Transverse colon (tissue), 4 donors: ENCODE measurements around the gene LRRC4C.

Experiments
- CTCF ChIP-seq, 5 experiments: fragments of 200-600 bp in 3 of 5; fragments of 450-650 bp in 2 of 5; sonication (generic) in 3 of 5; IDR thresholded peaks; 1 replicate in 2 of 5; 2 replicates in 3 of 5; pipeline ENCODE4 v1.5.1; 2016 to 2017; ENCODE audit warnings: antibody characterized with exemption in 5 of 5, inconsistent platforms in 3 of 5, mild to moderate bottlenecking in 2 of 5, moderate library complexity in 1 of 5
- POLR2A ChIP-seq: fragments of 450-650 bp; IDR thresholded peaks from one replicate; pipeline ENCODE4 v1.6.1; 2016; ENCODE audit warnings: antibody characterized with exemption, mild to moderate bottlenecking, moderate library complexity
- POLR2AphosphoS5 ChIP-seq, 3 donors: sonication (generic); formaldehyde crosslinking; IDR thresholded peaks; one replicate each; pipeline ENCODE4 v1.6.1; 2016; ENCODE audit warnings: antibody characterized with exemption in 3 of 3

- TF ChIP-seq CTCF (IDR thresholded peaks at IDR 0.05) (no peak), POLR2AphosphoS5 (IDR thresholded peaks at IDR 0.05) (no peak), POLR2A (no peak)
Measured at GRCh38 chr11:41479179-41479578, 19.7 kb upstream of the LRRC4C start.
